ENCODE results near the gene LRRIQ1.
"Not testable (repeated sequence)": the region's sequence is repeated elsewhere in the genome, so short reads cannot be mapped to it uniquely, and the experiment has no call there.

LRRIQ1 gene, protein sequence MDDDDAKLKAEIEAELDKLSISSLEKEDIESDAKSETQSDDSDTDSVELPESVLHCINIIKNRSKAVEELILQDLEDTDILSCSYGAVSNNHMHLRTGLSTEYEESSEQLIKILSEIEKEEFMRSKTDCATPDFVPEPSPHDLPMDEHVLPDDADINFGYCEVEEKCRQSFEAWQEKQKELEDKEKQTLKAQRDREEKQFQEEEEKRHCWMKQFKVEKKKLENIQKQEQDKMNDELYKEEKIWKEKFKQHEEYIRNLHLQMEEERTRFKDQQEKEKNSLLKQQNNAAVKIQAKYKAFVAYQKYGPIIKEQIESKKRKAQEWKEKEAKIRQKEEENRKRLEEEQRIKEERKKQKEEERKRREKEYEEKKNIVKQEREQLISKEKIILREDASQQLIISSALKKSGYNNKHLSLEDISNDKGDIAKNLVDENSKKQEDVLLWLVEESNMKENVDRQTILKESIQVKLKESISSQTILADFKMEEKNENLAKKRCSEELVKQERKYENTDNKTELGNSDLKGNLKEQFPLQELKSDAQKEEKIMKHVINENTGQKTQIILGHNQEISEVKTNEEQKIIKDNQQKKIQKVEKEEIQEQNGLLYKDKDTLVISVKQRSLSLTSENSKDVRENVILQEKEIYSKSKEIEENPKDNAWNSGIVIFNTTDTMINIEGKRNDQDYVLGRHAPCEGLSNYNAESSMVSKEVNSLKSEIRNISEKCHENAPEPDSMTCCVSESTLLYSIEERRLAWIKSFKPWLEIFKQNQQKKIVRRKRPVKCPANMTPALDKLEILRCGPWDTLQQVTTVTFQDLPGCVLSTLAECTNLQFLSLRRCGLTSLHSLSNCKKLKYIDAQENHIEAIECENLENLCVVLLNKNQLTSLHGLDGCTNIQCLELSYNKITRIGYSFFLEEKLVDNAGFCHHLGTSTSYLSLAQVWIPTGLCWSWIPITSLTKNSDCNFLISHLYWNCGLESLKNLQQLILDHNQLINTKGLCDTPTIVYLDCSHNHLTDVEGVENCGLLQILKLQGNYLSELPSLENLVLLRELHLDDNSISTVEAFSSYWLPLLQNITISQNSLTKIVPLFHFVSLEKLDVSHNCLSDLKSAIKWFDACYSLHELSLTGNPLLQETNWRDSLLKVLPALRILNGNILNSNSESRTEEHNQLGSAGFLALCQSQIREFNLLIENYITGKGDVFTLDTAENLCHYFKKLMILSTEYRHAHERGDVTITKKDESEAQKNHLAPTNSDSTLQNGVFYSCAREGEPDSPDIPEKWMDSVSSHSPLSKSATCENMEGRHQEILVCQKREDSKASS (N-terminal part only)

DNA sequence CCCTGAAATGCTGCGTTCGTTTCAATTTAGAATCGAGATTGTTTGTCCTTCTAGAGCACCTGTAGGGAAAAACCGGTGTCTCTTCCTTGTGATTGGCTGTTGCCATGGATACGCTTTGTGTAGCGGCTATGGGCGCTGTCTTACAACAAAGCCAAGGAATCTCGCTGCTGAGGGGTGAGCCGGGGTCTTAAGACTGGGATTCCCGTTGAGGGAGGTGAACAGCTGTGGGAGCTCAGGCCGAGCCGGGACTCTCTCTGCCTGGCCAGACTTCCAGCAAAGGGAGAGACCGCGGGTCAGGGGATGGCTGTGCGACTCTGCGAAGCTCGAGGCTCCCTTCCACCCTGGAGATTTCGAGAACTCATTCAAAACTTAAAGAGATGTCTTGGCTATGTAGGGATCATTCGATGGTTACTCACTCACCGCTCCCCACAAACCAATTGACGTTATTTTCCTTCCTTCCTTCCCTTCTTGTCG lies at the start of gene LRRIQ1, which contains the start of gene TSPAN19:
TSS of gene LRRIQ1 (plus strand) at position 118 of the 474 bp plus-strand sequence. CDS start 1,826 bp downstream, outside the sequence.
TSS of gene TSPAN19 (minus strand) at position 44 of the 474 bp plus-strand sequence. CDS start 6,331 bp downstream, outside the sequence.
- DNase-seq (ENCODE audit: low spot score) = no peak

DNA sequence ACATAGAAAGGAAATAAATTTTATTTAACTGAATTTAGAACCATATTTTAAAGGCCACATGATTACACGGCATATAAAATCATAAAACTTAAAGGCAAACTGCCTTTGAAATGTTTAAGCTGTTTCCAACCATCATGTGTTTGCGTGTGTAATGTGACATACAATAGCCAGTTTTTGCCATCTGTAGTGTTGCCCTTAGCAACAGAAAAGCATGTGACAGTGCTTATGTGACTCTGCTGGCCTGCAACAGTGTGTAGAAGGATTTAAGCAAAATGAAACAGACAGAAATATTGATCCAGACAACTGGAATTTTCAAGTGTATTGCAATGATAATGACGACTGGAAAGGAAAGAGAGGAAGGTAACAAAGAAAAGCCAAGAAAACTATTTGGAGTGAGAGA lies 49.6 kb upstream of the LRRIQ1 start:
- DNase-seq (ENCODE audit: low spot score) = no peak

DNA sequence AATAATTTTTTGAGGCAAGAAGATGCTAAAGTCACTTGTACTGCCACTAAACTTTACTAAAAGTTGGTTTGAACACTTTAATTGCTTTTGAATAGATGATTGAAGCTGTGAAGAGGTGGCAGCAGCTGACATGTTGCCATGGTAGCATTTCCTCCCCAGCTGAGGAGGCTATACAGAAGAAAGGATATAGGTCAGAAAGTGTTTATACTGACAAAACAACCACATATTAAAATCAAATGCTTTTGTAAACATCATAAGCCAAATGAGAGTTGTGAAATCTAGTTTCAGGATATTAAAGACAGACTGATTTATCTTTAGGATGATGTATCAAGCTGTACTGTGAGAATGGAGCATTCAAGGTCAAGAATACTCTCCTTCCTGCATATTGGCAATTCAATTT lies 41.7 kb upstream of the LRRIQ1 start:
- no peak for DNase-seq (ENCODE audit: low spot score)

DNA sequence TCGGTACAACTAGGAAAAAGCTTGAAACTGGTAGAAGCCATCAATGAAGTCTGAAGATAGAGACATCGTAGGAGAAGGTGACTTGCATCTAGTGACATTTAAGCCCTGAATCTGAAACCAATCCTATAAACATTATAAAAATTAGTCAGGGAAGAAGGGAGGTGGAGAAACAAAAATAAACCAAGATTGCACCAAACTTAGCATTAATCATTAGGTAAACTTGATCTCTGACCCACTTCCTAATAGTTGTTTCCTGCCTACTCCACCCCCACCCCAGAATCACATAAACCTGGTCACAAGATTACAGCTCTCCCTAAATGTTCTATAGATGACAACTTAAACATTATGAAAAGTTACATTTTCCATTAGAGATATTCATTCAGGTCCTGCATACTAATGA lies 40.5 kb upstream of the LRRIQ1 start:
- DNase-seq (ENCODE audit: low spot score) = no peak

DNA sequence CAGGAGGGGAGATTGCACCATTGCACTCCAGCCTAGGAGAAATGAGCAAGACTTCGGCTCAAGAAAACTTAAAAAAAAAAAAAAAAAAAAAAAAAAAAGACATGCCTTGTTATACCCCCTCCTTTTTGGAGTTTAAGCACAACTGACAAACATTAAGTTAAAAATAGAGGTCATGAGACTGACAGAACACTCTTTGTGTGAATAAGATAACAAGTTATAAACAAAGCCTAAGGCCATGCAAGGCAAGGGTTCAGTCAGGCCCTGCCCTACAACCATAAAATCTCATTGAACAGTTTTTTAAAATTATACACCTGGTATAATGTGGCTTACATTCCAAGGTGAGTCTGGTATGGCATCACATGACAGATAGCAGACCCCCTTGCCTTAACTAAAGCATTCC lies 39.4 kb upstream of the LRRIQ1 start:
- DNase-seq (ENCODE audit: low spot score) = no peak

DNA sequence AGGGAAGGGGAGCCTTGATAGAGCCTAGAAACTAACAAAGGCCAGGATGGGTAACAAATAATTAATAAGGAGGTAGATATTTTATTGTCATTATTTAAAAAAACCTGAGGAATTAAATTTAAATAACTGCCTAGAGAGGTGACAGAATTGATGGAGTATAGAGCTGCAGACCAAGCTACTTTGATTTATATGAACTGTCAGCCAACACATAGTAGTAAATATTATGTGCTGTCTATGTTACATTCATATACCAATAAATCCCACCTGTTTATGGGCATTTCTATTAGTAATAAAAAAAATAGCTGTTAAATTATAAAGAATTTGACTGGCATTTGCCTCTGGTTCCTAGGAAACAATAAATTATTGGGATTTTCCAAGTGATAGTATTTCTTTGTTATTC lies 37.8 kb upstream of the LRRIQ1 start:
- no peak for DNase-seq (ENCODE audit: low spot score)

DNA sequence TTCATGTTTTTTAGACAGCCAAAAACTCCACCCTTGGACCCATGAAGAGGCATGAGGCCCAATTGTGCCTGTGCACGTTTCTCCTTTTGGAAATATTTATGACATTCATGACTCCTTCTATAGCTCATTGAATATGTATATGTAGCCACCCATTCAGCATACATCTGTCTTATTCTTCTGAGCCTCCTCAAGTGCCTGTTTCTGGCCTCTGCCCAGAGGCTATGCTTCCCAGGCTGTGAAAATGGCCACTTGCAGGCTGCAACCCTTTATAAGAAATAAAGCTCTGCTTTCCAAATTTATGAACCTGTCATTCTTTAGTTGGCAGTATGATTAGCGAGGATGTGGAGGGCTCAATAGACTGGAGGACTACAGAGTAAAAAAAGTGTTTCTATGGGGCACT lies 35.4 kb upstream of the LRRIQ1 start:
- DNase-seq (ENCODE audit: low spot score) = no peak

DNA sequence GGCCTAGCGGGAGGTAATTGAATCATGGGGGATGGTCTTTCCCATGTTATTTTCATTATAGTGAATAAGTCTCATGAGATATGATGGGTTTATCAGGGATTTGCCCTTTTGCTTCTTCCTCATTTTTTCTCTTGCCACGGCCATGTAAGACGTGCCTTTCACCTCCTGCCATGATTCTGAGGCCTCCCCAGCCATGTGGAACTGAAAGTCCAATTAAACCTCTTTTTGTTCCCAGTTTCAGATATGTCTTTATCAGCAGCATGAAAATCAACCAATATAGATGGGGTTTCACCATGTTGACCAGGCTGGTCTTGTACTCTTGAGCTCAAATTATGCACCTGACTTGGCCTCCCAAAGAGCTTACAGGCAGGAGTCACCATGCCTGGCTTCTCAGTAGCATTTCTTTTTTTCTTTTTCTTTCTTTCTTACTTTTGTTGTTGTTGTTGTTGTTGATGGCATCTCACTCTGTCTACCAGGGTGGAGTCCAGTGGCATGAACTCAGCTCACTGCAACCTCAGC lies 33.3 kb upstream of the LRRIQ1 start:
- DNase-seq (ENCODE audit: low spot score) = no peak

DNA sequence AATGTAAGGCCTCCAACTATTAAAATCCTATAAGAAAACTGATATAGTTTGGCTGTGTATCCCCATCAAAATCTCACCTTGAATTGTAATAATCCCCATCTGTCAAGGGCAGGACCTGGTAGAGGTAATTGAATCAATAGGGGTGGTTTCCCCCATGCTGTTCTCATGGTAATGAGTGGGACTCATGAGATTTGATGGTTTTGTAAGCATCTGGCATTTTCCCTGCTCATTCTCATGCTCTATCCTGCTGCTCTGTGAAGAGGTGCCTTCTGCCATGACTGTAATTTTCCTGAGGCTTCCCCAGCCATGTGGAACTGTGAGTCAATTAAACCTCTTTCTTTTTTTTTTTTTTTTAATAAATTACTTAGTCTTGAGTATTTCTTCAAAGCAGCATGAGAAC lies 31.9 kb upstream of the LRRIQ1 start:
- DNase-seq (ENCODE audit: low spot score) = no peak

DNA sequence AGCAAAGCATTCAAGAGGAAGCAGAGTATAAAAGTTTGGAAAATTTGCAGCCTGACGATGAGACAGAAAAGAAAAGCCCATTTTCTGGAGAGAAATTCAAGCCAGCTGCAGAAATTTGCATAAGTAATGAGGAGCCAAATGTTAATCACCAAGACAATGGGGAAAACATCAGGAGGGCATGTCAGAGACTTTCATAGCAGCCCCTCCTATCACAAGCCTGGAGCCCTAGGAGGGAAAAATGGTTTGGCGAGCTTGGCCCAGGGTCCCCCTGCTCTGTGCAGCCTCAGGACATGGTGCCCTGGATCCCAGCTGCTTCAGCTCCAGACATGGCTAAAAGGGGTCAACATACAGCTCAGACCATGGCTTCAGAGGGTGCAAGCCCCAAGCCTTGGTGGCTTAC lies 31.1 kb upstream of the LRRIQ1 start:
- not testable (repeated sequence) for DNase-seq (ENCODE audit: low spot score)

DNA sequence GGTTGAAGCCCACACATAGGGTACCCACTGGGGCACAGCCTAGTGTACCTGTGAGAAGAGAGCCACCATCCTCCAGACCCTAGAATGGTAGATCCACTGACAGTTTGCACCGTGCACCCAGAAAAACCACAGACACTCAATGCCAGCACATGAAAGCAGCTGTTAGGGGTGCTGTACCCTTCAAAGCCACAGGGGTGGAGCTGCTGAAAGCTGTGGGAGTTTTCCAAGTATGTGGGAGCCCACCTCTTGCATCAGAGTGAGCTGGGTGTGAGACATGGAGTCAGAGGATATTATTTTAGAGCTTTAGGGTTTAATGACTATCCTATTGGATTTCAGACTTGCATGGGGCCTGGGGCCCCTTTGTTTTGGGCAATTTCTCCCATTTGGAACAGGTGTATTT lies 30.5 kb upstream of the LRRIQ1 start:
- no peak for DNase-seq (ENCODE audit: low spot score)

DNA sequence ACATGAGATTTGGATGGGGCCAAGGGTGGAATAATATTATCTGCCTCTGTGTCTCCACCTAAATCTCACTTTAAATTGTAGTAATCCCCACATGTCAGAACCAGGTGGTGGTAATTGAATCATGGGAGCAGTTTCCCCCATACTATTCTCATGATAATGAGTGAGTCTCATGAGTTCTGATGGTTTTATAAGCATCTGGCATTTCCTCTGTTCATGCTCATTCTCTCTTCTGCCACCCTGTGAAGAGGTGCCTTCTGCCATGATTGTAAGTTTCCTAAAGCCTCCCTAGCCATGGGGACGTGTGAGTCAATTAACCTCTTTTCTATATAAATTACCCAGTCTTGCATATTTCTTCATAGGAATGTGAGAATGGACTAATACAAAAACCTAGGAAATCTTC lies 29.9 kb upstream of the LRRIQ1 start:
- no peak for DNase-seq (ENCODE audit: low spot score)

DNA sequence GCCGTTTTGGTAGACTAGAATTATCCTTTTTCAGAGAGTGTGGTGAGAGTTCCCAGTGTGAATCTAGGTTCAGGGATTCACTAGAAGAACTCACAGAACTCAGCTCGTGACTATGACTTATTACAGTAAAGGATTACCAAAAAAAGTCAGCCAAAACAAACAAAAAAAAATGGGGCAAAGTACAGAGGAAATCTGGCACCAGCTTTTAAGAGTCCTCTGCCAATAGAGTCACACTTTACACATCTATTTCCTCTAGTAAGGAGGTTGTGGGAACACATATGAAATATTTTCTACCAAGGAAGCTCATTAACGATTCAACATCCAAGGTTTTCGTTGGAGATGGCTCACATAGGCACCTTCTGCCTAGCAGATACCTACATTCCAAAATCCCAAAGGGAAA lies 28.3 kb upstream of the LRRIQ1 start:
- DNase-seq (ENCODE audit: low spot score) = no peak

DNA sequence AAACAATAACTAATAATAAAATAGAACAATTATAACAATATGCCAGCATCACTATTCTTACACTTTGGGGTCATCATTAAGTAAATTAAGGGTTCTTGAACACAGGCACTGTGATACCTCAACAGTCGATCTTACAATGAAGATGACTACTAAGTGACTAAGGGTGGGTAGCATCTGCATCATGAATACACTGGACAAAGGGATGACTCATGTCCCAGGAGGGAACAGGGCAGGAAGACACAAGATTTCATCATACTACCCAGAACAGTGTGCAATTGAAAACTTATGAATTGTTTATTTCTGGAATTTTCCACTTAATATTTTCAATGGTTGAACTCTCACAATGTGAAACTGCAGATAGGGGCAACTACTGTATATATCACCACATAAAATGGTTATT lies 19.7 kb upstream of the LRRIQ1 start:
- DNase-seq (ENCODE audit: low spot score) = no peak

DNA sequence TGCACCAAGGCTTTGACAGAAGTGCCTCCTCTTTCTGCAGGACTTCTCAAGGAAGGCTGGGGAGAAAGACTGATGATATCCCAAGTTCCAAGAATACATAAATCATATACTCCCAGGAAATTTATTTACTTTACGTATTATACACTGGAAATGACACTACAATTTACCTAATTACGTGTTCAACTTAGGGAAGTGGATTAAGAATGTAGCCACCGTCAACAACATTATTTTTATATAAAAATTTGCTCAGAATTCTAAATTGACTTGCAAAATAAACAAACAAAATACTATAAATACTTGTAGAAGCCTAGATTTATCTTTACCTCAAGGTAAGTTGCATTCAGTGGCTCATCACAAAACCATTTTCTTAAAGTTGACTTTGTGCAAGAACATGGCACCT lies 19.0 kb upstream of the LRRIQ1 start:
- DNase-seq (ENCODE audit: low spot score) = no peak

DNA sequence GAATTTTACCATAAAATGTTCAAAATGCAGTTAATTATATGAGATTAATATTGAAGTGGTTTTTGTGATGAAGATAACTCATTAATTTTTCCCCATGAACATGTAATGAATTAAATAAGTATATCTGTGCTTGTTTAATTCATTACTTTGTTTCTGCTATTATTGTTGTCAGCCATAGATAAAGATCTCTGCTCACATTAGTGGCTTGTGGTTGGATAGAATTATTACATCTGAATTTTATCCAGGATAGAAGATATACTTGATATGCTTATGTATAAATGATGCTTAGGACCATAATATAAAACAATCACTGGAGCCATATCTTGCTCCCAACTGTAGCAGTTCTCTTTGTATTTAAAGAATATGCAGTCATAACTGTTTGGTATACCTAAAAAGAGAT lies 18.5 kb upstream of the LRRIQ1 start:
- no peak for DNase-seq (ENCODE audit: low spot score)

DNA sequence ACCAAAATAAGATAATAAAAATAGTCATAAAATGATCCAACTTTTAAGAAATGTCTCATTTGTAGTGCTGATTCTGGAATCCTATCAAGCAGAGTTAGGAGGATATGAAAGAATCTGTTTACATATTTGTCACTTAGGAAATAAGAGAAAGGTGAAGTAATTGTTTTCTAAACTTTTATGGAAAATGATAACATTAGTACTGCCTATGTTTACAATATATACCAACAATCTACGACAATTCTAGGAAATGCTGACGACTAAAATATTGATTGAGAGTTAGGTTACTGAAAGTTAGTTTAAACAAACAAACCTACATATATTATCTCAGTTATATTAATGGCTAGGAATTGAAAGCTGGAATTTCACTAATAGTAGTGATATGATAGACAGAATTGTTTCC lies 18.1 kb upstream of the LRRIQ1 start:
- DNase-seq (ENCODE audit: low spot score) = no peak

DNA sequence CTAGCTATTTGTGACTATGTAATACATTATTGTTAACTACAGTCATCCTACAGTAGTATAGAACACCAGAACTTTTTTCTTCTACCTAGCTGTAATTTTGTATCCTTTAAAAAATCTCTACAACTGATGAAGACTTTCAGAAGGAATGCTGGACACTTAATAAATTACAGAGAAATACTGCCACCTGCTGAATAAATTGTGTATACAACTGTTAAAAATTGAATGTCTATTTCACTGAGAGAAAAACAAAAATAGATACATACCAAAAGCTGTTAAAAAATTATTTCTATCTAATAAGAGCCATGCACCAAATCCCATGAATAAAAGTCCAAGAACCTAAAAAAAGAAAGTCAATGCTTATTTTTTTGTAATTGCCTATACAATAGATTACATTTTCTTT lies 6.7 kb upstream of the LRRIQ1 start:
- DNase-seq (ENCODE audit: low spot score) = peak; percentile 4

DNA sequence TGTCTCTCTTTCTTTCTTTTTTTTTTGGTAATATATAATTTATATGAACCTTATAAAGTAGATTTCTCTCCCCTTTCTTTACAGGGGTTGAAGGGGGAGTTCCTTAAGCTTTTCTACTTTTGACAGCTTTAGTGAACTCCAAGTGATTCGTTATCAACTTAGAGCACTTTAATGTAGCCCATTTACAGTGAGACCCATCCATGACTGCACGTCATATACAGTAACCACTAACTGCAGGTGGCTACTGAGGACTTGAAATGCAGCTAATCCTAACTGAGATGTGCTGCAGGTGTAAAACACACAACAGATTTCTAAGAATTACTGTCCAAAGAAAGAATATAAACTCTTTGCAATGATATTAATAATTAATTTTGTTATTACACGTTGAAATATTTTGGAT lies 582 bp downstream of the LRRIQ1 start:
- DNase-seq (ENCODE audit: low spot score) = no peak

DNA sequence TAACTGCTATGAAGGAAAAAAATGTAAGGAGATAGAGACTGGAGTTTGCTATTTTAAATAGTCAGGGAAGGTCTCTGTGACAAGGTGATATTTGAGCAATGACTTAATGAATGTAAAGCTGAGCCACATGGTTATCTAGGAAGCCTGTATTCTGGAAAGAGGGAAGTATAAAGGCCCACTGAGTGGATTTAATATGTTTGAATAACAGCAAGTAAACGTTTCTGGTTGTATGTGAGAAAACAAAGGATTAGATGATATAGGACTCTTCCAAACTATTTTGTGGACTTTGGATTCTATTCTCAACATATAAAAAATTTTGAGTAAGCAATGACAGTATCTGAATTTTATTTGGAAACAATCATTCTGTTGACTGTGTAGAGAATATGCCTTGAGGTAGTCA lies 5.2 kb downstream of the LRRIQ1 start:
- DNase-seq (ENCODE audit: low spot score) = no peak

DNA sequence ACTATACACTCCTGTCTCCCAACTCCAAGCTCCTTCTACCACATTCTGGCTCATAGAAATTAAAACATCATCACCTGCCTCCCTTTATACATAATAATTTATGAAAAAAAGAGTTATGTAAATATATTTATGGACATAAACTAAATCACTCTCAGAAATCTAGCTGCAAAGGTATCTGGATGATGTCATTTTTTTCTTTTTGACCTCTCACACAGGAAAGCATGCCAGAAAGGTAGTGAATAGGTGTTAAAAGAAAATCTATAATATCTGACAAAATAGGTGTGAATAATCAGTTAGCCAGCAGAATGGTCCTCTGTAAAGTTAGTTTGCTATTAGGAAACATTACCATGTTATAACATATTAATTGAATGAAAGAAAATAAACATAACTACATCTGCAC lies 7.7 kb downstream of the LRRIQ1 start:
- DNase-seq (ENCODE audit: low spot score) = no peak

Data from hematopoietic multipotent progenitor cell treated with erythropoietin and hydrocortisone succinate and interleukin-3 and kit ligand, for 15 days (in vitro differentiated cells).